Trophoblast cell (in vitro differentiated cells and primary cell): Measurements from ENCODE around the gene SLC37A3.

Experiments
- DNase-seq, 2 donors: peaks; one replicate each; pipeline ENCODE4 v3.0.0-alpha.2; 2016
- H2AFZ ChIP-seq: 2 replicates; pipeline ENCODE4 v1.6.1; 2013; ENCODE audit warnings: low read length, moderate library complexity, mild to moderate bottlenecking; ENCODE audit not compliant: insufficient read depth, poor library complexity
- H2AK5ac ChIP-seq: 2 replicates; pipeline ENCODE4 v1.6.1; 2013; ENCODE audit warnings: mild to moderate bottlenecking, low read length
- H2BK120ac ChIP-seq: 2 replicates; pipeline ENCODE4 v1.6.1; 2013; ENCODE audit warnings: low read length, mild to moderate bottlenecking, moderate library complexity; ENCODE audit not compliant: insufficient read depth, poor library complexity
- H2BK12ac ChIP-seq: 2 replicates; pipeline ENCODE4 v1.6.1; 2013; ENCODE audit warnings: mild to moderate bottlenecking, low read length, moderate library complexity
- H2BK5ac ChIP-seq: 2 replicates; pipeline ENCODE4 v1.6.1; 2013; ENCODE audit warnings: low read length, low read depth, moderate library complexity, mild to moderate bottlenecking; ENCODE audit not compliant: poor library complexity
- H3K14ac ChIP-seq: 2 replicates; pipeline ENCODE4 v1.6.1; 2013; ENCODE audit warnings: mild to moderate bottlenecking, low read length
- H3K18ac ChIP-seq: 2 replicates; pipeline ENCODE4 v1.6.1; 2013; ENCODE audit warnings: mild to moderate bottlenecking, low read length
- H3K23ac ChIP-seq: 2 replicates; pipeline ENCODE4 v1.6.1; 2013; ENCODE audit warnings: low read length
- H3K27ac ChIP-seq: 2 replicates; pipeline ENCODE4 v1.5.1; 2013; ENCODE audit warnings: low read depth, mild to moderate bottlenecking, inconsistent platforms, low read length, moderate library complexity
- H3K27me3 ChIP-seq: 2 replicates; pipeline ENCODE4 v1.6.1; 2013; ENCODE audit warnings: inconsistent platforms, mild to moderate bottlenecking, low read length, moderate library complexity; ENCODE audit not compliant: insufficient read depth
- H3K36me3 ChIP-seq, 2 experiments: 1 replicate in 1 of 2; 2 replicates in 1 of 2; pipeline ENCODE4 v1.6.1; 2013; ENCODE audit warnings: low read length in 2 of 2, mild to moderate bottlenecking in 2 of 2, moderate library complexity in 1 of 2; ENCODE audit not compliant: insufficient read depth in 2 of 2, control insufficient read depth in 1 of 2
- H3K4ac ChIP-seq: 2 replicates; pipeline ENCODE4 v1.6.1; 2013; ENCODE audit warnings: low read depth, mild to moderate bottlenecking, low read length, moderate library complexity
- H3K4me1 ChIP-seq, 2 experiments: 1 replicate in 1 of 2; 2 replicates in 1 of 2; pipeline ENCODE4 v1.6.1; 2013; ENCODE audit warnings: low read length in 2 of 2, mild to moderate bottlenecking in 2 of 2, moderate library complexity in 1 of 2; ENCODE audit not compliant: insufficient read depth in 2 of 2, control insufficient read depth in 1 of 2
- H3K4me2 ChIP-seq: 2 replicates; pipeline ENCODE4 v1.6.1; 2013; ENCODE audit warnings: inconsistent platforms, mild to moderate bottlenecking, low read length, moderate library complexity
- H3K4me3 ChIP-seq: 2 replicates; pipeline ENCODE4 v1.5.1; 2013; ENCODE audit warnings: mild to moderate bottlenecking, low read depth, low read length, inconsistent platforms
- H3K79me1 ChIP-seq: one replicate; pipeline ENCODE4 v1.6.1; 2013; ENCODE audit warnings: low read length
- H3K79me2 ChIP-seq: 2 replicates; pipeline ENCODE4 v1.6.1; 2013; ENCODE audit warnings: low read length, mild to moderate bottlenecking; ENCODE audit not compliant: control insufficient read depth, insufficient read depth, poor library complexity
- H3K9ac ChIP-seq: 2 replicates; pipeline ENCODE4 v1.6.1; 2013; ENCODE audit warnings: mild to moderate bottlenecking, low read length
- H3K9me3 ChIP-seq: 2 replicates; pipeline ENCODE4 v1.6.1; 2013; ENCODE audit warnings: low read depth, mild to moderate bottlenecking, control low read depth, inconsistent platforms, low read length; ENCODE audit not compliant: insufficient read depth
- H4K12ac ChIP-seq: 2 replicates; pipeline ENCODE4 v1.6.1; 2013; ENCODE audit warnings: low read depth, mild to moderate bottlenecking, low read length, moderate library complexity
- H4K8ac ChIP-seq: 2 replicates; pipeline ENCODE4 v1.6.1; 2013; ENCODE audit warnings: low read depth, mild to moderate bottlenecking, low read length, moderate library complexity
- H4K91ac ChIP-seq: one replicate; pipeline ENCODE4 v1.6.1; 2013; ENCODE audit warnings: low read depth, mild to moderate bottlenecking, low read length, moderate library complexity
- WGBS: extraction: QIAGEN DNeasy Blood & Tissue Kit; methylation state at CpG from one replicate; pipeline ENCODE4 v1.1.7; 2013; ENCODE audit warnings: missing lambda C conversion rate; ENCODE audit not compliant: insufficient read length, insufficient coverage; ENCODE audit errors: extremely low coverage; 5-methylcytosine and 5-hydroxymethylcytosine counted together

SLC37A3 gene

GRCh38 chr7:140358412-140359051 lies 39.8 kb downstream of the SLC37A3 start:
- Histone ChIP-seq H2BK120ac (no peak overlapping the region), H4K91ac (no peak overlapping the region), H2AK5ac (no peak overlapping the region), H3K36me3 (peaks cover 23 to 39% of the 10 kb centered on the region in 2 experiments), H3K4ac (no peak overlapping the region), H3K27ac (no peak overlapping the region), H3K18ac (no peak overlapping the region), H2BK12ac (no peak overlapping the region), H3K9ac (no peak overlapping the region), H3K4me2 (no peak overlapping the region), H3K79me1 (no peaks in the 10 kb centered on the region), H2AFZ (no peak overlapping the region), H3K79me2 (no peaks in the 10 kb centered on the region), H3K23ac (no peak overlapping the region), H3K4me3 (no peak overlapping the region), H3K27me3 (no peaks in the 10 kb centered on the region), H3K14ac (no peak overlapping the region), H4K12ac (no peak overlapping the region), H4K8ac (no peak overlapping the region), H3K4me1 (no peaks in the 10 kb centered on the region), H2BK5ac (no peak overlapping the region), H3K9me3 (peaks cover 3% of the 10 kb centered on the region)
- DNase-seq = no peak
- no CpG with 5 or more reads among the region's 10 CpGs for WGBS

- H3K9me3 ChIP-seq = peaks cover 3% of the 10 kb centered on the region
- H3K27ac ChIP-seq = no peak overlapping the region
- H3K27me3 ChIP-seq = no peaks in the 10 kb centered on the region
- H2BK120ac ChIP-seq = no peak overlapping the region
- WGBS = no CpG with 5 or more reads among the region's 3 CpGs
- no peak overlapping the region for H4K12ac ChIP-seq
- no peak overlapping the region for H2BK12ac ChIP-seq
- H3K23ac ChIP-seq = no peak overlapping the region
- H2AFZ ChIP-seq = no peak overlapping the region
- H3K4me2 ChIP-seq = no peak overlapping the region
- H4K91ac ChIP-seq = no peak overlapping the region
- H3K79me2 ChIP-seq = no peaks in the 10 kb centered on the region
- H3K4ac ChIP-seq = no peak overlapping the region
- H2AK5ac ChIP-seq = no peak overlapping the region
- H3K79me1 ChIP-seq = no peaks in the 10 kb centered on the region
- no peak overlapping the region for H3K14ac ChIP-seq
- DNase-seq = no peak
- H3K4me3 ChIP-seq = no peak overlapping the region
- H2BK5ac ChIP-seq = no peak overlapping the region
- H3K4me1 ChIP-seq = no peaks in the 10 kb centered on the region
- H3K9ac ChIP-seq = no peak overlapping the region
- no peak overlapping the region for H3K18ac ChIP-seq
- no peak overlapping the region for H4K8ac ChIP-seq
- peaks cover 23 to 39% of the 10 kb centered on the region in 2 experiments for H3K36me3 ChIP-seq
These were observed 40.3 kb downstream of the SLC37A3 start for GRCh38 chr7:140358024-140358411.

GRCh38 chr7:140350056-140350455 lies 48.3 kb downstream of the SLC37A3 start:
- no peak overlapping the region for H3K23ac ChIP-seq
- no peak overlapping the region for H2BK120ac ChIP-seq
- H4K12ac ChIP-seq = no peak overlapping the region
- no peak overlapping the region for H4K91ac ChIP-seq
- H3K4ac ChIP-seq = no peak overlapping the region
- H3K4me1 ChIP-seq = no peaks in the 10 kb centered on the region
- H3K4me3 ChIP-seq = no peak overlapping the region
- H3K27ac ChIP-seq = no peak overlapping the region
- H4K8ac ChIP-seq = no peak overlapping the region
- H3K36me3 ChIP-seq = peaks cover 26 to 39% of the 10 kb centered on the region in 2 experiments
- H2BK12ac ChIP-seq = no peak overlapping the region
- no peak overlapping the region for H2BK5ac ChIP-seq
- no peak overlapping the region for H2AFZ ChIP-seq
- H3K79me2 ChIP-seq = no peaks in the 10 kb centered on the region
- no peak overlapping the region for H3K9ac ChIP-seq
- no peaks in the 10 kb centered on the region for H3K9me3 ChIP-seq
- no peak overlapping the region for H3K18ac ChIP-seq
- no CpG with 5 or more reads among the region's 5 CpGs for WGBS
- no peak overlapping the region for H2AK5ac ChIP-seq
- no peak overlapping the region for H3K4me2 ChIP-seq
- no peak for DNase-seq
- H3K79me1 ChIP-seq = no peaks in the 10 kb centered on the region
- no peaks in the 10 kb centered on the region for H3K27me3 ChIP-seq
- no peak overlapping the region for H3K14ac ChIP-seq

- no peak overlapping the region for H4K12ac ChIP-seq
- no peak overlapping the region for H4K8ac ChIP-seq
- H2AK5ac ChIP-seq = no peak overlapping the region
- DNase-seq = no peak
- H2AFZ ChIP-seq = no peak overlapping the region
- no peaks in the 10 kb centered on the region for H3K79me2 ChIP-seq
- no peak overlapping the region for H2BK120ac ChIP-seq
- H3K4me1 ChIP-seq = no peaks in the 10 kb centered on the region
- no peak overlapping the region for H3K23ac ChIP-seq
- H2BK12ac ChIP-seq = no peak overlapping the region
- no peak overlapping the region for H3K4ac ChIP-seq
- no peak overlapping the region for H3K14ac ChIP-seq
- H2BK5ac ChIP-seq = no peak overlapping the region
- no peak overlapping the region for H3K4me3 ChIP-seq
- H3K4me2 ChIP-seq = no peak overlapping the region
- H3K9me3 ChIP-seq = no peaks in the 10 kb centered on the region
- H3K9ac ChIP-seq = no peak overlapping the region
- H4K91ac ChIP-seq = no peak overlapping the region
- H3K79me1 ChIP-seq = no peaks in the 10 kb centered on the region
- no peak overlapping the region for H3K18ac ChIP-seq
- H3K36me3 ChIP-seq = peaks cover 24 to 36% of the 10 kb centered on the region in 2 experiments
- WGBS = no CpG with 5 or more reads among the region's 8 CpGs
- no peaks in the 10 kb centered on the region for H3K27me3 ChIP-seq
- no peak overlapping the region for H3K27ac ChIP-seq
These were observed 49.1 kb downstream of the SLC37A3 start for GRCh38 chr7:140349144-140349771.
